GM04504 (cell line): ENCODE results near the gene ADAMTS2.
"Not testable (repeated sequence)": the region's sequence is repeated elsewhere in the genome, so short reads cannot be mapped to it uniquely, and the experiment has no call there.

Experiments used
- DNase-seq: peaks from one replicate; pipeline ENCODE4 v3.0.0-alpha.2; 2012; ENCODE audit warnings: low read depth

The ADAMTS2 gene

GRCh38 chr5:179217356-179217755, 127.9 kb downstream of the ADAMTS2 start:
- no peak for DNase-seq

GRCh38 chr5:179216381-179216780, 128.9 kb downstream of the ADAMTS2 start:
- DNase-seq = not testable (repeated sequence)

DNA sequence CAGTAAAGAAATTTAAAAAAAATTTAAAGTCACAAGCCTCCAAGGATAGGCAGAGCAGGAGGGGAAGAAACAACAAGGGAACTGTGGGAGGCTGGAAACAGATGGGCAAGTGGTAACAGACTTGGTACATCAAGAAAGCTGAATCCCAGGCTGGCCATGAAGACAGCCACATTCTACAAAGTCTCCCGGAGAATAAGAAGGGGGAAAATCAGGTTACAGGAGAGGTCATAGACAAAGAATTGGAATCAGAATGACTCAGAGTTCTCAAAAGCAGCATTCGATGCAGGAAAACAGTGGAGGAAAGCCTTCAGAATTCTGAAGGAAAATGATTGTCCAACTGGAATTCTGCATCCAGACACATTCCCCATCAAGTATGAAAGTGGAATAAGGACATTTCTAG, 129.7 kb downstream of the ADAMTS2 start:
- DNase-seq = no peak

- no peak for DNase-seq
Observed at GRCh38 chr5:179214678-179215077, 130.6 kb downstream of the ADAMTS2 start.

DNA sequence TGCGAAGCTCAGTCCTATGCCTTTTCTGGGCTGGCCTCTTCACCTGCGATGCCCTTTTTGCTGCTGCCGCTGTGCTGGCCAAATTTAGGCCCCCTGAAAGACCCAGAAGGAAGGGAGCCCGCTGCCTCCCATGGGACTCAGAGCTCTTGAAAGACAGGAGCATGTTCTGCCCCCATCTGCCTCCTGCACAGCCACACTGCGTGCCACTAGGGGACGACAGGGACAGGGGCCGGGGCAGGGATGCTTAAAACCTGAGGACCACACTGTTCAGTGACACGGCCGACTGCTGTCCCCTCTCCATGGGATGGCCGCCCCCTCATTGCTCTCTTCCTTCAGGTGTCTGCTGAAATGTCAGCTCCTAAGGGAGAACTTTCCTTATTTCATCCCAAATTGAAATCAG, 132.4 kb downstream of the ADAMTS2 start:
- no peak for DNase-seq

DNA sequence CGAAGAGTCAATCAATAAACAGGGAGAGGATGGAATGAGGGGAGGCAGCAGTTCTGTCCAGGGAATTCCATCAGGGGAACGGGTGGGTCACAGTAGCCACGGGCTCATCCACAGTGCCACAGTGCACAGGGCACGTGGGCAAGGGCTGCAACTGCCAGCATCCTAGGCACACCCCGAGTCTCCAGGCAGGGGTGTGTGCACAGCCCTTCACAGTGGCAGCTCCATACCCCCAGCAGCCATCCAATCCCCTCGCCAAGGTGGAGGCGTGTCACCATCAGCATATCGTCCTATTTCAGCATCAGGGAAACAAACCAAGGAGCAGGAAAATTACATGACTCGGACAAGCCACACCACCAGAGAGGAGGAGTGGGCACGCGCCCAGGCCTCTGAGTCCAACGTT, 133.6 kb downstream of the ADAMTS2 start:
- no peak for DNase-seq

DNA sequence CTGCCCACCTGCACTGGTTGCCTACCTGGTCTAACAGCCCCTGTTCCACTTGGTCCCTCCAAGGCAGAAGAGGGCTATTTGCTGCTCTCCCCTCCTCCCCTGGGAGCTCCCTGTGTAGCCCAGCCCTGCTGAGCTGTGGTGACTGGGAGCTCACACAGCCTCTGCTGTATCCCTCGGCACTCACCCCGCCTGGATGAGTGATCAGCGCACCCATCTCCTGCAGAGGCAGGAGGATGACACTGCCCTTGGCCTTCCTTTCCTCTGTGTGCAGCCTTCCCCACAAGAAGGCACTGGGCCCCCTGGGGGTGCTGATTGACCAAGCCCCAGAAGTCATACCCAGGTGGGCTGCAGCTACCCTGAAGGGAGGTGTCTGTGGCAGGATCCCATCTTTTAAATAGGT, 134.2 kb downstream of the ADAMTS2 start:
- DNase-seq = no peak

DNA sequence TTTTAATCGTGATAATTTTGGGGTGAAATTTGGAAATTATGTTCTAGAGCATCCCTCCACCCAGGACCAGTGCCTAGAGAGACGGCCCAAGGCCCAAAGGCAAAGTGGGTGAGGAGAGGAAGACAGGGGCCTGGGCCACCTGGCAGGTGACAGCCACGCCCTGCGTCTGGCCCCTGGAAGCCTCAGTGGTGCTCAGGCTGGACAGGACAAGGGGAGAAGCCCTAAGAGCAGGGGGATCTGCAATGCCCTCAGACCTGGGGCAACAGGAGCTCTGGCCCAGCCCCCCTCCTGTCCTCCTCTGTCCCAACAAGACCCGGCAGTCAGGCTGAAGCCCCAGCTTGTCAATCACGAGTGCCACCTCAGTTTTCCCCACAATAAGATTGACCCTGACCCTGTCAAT, 134.8 kb downstream of the ADAMTS2 start:
- DNase-seq = no peak

- DNase-seq = peak; percentile 15
Observed at GRCh38 chr5:179209359-179210150, 135.7 kb downstream of the ADAMTS2 start.

DNA sequence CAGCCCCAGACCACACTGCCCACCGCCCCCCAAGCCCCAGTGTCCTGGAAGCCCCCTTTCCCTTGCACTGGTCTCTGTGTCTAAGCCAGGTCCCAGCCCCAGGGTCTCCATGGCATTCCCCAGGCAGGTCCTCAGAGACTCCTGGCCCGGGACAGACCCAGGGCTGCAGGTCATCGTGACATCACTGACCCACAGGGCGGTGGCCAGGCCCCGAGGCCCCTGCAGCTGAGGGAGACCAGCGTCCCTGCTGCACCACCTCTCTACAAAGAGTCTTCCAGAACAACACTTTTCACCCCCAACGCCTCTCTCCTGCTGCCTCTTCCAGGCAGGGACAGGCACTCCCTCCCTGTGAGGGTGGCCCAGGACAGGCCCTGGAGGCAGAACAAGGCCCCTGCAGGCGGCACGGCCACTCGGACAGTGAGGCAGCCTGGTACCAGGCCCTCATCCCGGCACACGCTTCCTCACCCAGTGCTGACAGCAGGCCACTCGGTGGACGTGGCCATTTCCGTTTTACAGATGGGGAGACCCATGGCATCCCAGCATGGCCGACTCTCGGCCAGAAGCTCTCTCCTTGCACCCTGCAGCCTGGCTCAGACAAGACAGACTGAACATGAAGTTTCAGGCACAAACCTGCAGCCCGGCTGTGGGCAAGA, 136.4 kb downstream of the ADAMTS2 start:
- DNase-seq = no peak

DNA sequence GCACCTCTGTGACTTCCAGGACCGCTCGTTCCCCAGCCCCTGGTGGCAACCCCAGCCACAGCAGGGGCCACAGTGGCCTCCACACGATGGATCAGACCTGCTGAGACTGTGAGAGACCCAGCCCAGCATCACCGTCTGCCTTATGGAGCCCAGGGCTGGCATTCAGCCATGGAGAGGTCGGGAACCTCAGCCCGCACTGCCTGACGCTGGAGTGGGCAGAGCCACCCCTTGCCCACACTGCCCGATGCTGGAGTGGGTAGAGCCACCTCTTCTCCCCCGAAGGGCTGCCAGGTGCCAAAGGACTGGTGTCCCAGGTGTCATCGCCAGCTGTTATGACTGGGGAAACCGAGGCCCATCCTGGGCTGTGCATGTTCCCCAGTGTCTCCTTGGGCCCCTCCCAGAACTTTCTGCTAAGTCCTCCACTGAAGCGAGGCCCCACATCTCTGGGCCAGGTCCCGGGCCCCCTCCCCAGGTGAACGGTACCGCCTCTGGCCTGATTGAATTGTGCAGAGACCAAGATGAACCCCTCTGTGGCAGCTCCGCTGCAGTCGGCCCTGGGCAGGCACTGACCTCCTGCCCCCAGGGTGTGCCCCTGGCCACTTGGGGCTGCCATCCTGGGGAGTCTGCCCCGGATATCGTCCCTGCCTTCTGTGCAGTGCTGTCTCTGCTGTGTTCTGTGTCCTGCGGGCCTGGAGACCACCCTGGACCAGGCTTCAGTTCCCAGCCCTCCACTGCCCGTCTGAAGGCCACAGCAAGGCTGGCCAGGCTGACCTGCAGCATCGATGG, 137.1 kb downstream of the ADAMTS2 start:
- DNase-seq = no peak

DNA sequence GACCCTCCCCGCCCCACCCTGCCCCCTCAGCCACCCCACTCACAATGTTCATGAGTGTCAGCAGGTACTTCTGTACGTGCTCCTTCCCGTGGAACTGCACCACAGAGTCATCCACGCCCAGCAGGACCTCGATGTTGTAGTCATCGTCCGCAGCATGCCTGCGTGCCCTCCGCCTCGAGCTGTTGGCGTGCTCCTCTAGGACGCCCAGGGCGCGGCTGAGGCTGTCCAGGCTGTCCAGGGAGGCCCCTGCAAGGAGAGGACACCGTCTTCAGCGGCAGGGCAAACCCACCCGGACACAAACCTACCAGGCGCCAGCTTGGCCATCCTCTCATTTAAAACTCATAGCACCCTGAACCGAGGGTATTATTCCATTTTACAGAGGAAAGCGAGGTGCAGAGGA, 137.8 kb downstream of the ADAMTS2 start:
- DNase-seq = no peak

- DNase-seq = no peak
Observed at GRCh38 chr5:179206366-179206765, 138.9 kb downstream of the ADAMTS2 start.

GRCh38 chr5:179205277-179205676, 140.0 kb downstream of the ADAMTS2 start:
- no peak for DNase-seq

- no peak for DNase-seq
Observed at GRCh38 chr5:179204572-179204971, 140.7 kb downstream of the ADAMTS2 start.

- DNase-seq = no peak
Observed at GRCh38 chr5:179203248-179203647, 142.0 kb downstream of the ADAMTS2 start.

GRCh38 chr5:179201986-179202385, 143.3 kb downstream of the ADAMTS2 start:
- no peak for DNase-seq

DNA sequence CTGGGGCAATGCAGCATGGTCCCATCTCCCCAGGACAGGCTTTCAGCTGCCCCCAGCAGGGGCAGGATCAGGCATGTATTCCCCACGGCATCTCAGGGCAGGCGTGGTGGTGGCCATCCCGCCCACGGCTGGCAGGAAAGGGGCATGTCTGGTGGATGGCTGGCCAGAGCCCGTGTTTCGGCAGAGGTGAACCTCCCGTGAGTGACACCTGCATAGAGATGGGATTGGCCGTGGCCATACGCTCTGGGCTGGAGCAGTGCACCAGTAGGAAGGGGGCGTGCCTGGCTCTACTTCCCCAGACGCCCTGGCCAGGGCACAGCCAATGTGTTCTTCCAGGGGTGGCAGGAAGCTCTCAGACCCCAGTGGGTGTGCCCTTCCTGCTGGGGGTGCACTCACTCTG, 146.0 kb downstream of the ADAMTS2 start:
- no peak for DNase-seq

- no peak for DNase-seq
Observed at GRCh38 chr5:179198825-179199224, 146.4 kb downstream of the ADAMTS2 start.

- no peak for DNase-seq
Observed at GRCh38 chr5:179196405-179197079, 148.7 kb downstream of the ADAMTS2 start.

GRCh38 chr5:179195561-179196404, 149.5 kb downstream of the ADAMTS2 start:
- no peak for DNase-seq
